K562 (cell line): ENCODE data around the gene SUMF1.

Experiments
- CBX3 ChIP-seq, 2 experiments: IDR thresholded peaks; 1 replicate in 1 of 2; 2 replicates in 1 of 2; pipeline ENCODE4 v1.6.1; 2012; ENCODE audit warnings: inconsistent platforms in 2 of 2, low read length in 2 of 2, borderline replicate concordance in 1 of 2, control low read depth in 1 of 2
- NFATC3 ChIP-seq: fragments of 450-650 bp; IDR thresholded peaks from 2 replicates; pipeline ENCODE4 v1.6.1; 2017; ENCODE audit warnings: mild to moderate bottlenecking
- NFYB ChIP-seq: IDR thresholded peaks from 2 replicates; pipeline ENCODE4 v1.6.1; 2011; ENCODE audit warnings: mild to moderate bottlenecking, moderate library complexity; ENCODE audit not compliant: insufficient read length; ENCODE audit errors: extremely low read depth
- POLR2A ChIP-seq: fragments of 450-650 bp; conservative IDR thresholded peaks from 2 replicates; pipeline ENCODE4 v1.6.1; 2016
- RFX5 ChIP-seq: IDR thresholded peaks from 2 replicates; pipeline ENCODE4 v1.6.1; 2011; ENCODE audit warnings: low read depth, mild to moderate bottlenecking, improper control_type of control experiment, low read length
- RNF2 ChIP-seq: sonication (generic); IDR thresholded peaks from 2 replicates; pipeline ENCODE4 v1.6.1; 2016
- SMARCA5 ChIP-seq: fragments of 450-650 bp; IDR thresholded peaks from 2 replicates; pipeline ENCODE4 v1.6.1; 2016
- XRCC3 ChIP-seq: fragments of 450-650 bp; IDR thresholded peaks from 2 replicates; pipeline ENCODE4 v1.6.1; 2017; ENCODE audit warnings: mild to moderate bottlenecking, moderate library complexity
- ZNF175 ChIP-seq: fragments of 200-800 bp; sonication (Bioruptor generic); IDR thresholded peaks from 2 replicates; pipeline ENCODE4 v1.6.1; 2016; ENCODE audit warnings: low read depth, mild to moderate bottlenecking, missing genetic modification characterization, missing compliant biosample characterization
- ZNF23 ChIP-seq: fragments of 250-450 bp; sonication (Bioruptor Pico); IDR thresholded peaks from 2 replicates; pipeline ENCODE4 v1.4.0; 2020; ENCODE audit warnings: mild to moderate bottlenecking
- TF ChIP-seq, protein P1 (sequence below), 3 experiments: IDR thresholded peaks in 2 of 3; conservative IDR thresholded peaks in 1 of 3; 2 replicates each; pipeline ENCODE4 v1.5.1; 2011 to 2012; ENCODE audit warnings: low read length in 3 of 3, mild to moderate bottlenecking in 3 of 3, control low read depth in 2 of 3, improper control_type of control experiment in 1 of 3, inconsistent platforms in 1 of 3, low read depth in 1 of 3, mixed read lengths in 1 of 3, moderate library complexity in 1 of 3; ENCODE audit not compliant: insufficient read depth in 2 of 3

DNA sequence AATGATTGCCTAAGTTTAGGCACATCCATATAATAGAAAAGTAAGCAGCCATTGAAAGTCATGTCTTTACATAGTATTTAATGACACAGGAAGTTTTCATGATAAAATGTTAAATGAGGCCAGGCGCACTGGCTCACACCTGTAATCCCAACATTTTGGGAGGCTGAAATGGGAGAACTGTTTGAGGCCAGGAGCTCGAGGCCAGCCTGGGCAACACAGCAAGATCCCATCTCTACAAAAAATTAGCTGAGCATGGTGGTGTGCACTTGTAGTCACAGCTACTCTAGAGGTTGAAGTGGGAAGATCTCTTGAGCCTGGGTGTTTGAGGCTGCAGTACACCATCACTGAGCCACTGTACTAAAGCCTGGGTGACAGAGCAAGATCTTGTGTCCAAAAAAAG lies 104.5 kb downstream of the SUMF1 start:
- TF ChIP-seq, protein P1, sequence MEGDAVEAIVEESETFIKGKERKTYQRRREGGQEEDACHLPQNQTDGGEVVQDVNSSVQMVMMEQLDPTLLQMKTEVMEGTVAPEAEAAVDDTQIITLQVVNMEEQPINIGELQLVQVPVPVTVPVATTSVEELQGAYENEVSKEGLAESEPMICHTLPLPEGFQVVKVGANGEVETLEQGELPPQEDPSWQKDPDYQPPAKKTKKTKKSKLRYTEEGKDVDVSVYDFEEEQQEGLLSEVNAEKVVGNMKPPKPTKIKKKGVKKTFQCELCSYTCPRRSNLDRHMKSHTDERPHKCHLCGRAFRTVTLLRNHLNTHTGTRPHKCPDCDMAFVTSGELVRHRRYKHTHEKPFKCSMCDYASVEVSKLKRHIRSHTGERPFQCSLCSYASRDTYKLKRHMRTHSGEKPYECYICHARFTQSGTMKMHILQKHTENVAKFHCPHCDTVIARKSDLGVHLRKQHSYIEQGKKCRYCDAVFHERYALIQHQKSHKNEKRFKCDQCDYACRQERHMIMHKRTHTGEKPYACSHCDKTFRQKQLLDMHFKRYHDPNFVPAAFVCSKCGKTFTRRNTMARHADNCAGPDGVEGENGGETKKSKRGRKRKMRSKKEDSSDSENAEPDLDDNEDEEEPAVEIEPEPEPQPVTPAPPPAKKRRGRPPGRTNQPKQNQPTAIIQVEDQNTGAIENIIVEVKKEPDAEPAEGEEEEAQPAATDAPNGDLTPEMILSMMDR (IDR thresholded peaks at IDR 0.05 in 2 of 3, conservative IDR thresholded peaks at IDR 0.05 in 1 of 3; ENCODE audit: insufficient read depth in 2 of 3, low read depth in 1 of 3, low read length in 3 of 3): no peak
- TF ChIP-seq NFATC3 (no peak), XRCC3 (no peak), NFYB (no peak), ZNF175 (CRISPR knock-in tag) (no peak), RFX5 (no peak), CBX3 (IDR thresholded peaks at IDR 0.05; ENCODE audit: borderline replicate concordance in 1 of 2, low read length in 2 of 2) (no peak), ZNF23 (CRISPR knock-in tag) (no peak), POLR2A (no peak), SMARCA5 (no peak), RNF2 (no peak)
